Activated CD4-positive, alpha-beta T cell treated with anti-CD3 and anti-CD28 coated beads for 36 hours (primary cell): ENCODE measurements around the gene PIP4K2A. TPM values are rescaled to one million over a fixed set of nuclear protein-coding genes. Genes with fewer than 3 reads are reported as not detected.

Source experiments
- ATAC-seq: fragments of 200-7000 bp; cut with Tn5 transposase; one replicate; pipeline ENCODE4 v1.10.0; 2021; ENCODE audit warnings: mild to moderate bottlenecking, moderate library complexity
- CTCF ChIA-PET: fragments of 350-600 bp; sonication (Branson Sonifier 250); formaldehyde crosslinking; loops from one replicate; lab custom pipeline; 2021; ENCODE audit warnings: antibody characterized with exemption; lab: Charles Lee
- POLR2A ChIA-PET: fragments of 350-600 bp; sonication (Branson Sonifier 250); formaldehyde crosslinking; loops from one replicate; lab custom pipeline; 2021; ENCODE audit warnings: antibody characterized with exemption, inconsistent platforms; lab: Charles Lee
- DNase-seq: peaks from one replicate; pipeline ENCODE4 v3.0.0-alpha.2; 2020
- H3K27ac Mint-ChIP-seq: one replicate; pipeline ENCODE4 v1.8.0; 2021; ENCODE audit warnings: mixed read lengths
- H3K27me3 Mint-ChIP-seq: one replicate; pipeline ENCODE4 v1.8.0; 2021; ENCODE audit warnings: mixed read lengths
- H3K36me3 Mint-ChIP-seq: one replicate; pipeline ENCODE4 v1.8.0; 2021; ENCODE audit warnings: low read depth, mixed read lengths
- H3K4me1 Mint-ChIP-seq: one replicate; pipeline ENCODE4 v1.8.0; 2021; ENCODE audit warnings: mixed read lengths
- H3K4me3 Mint-ChIP-seq: one replicate; pipeline ENCODE4 v1.8.0; 2021; ENCODE audit warnings: mild to moderate bottlenecking, moderate library complexity, mixed read lengths
- H3K9me3 Mint-ChIP-seq: one replicate; pipeline ENCODE4 v1.8.0; 2021; ENCODE audit warnings: low read depth, mixed read lengths
- intact Hi-C, 2 experiments: fragments of 100-400 bp; cut with DNase I in 1 of 2; cut with micrococcal nuclease in 1 of 2; formaldehyde crosslinking; loops; one replicate each; pipeline versions ENCODE4 v1.14.2 to v1.15.1; 2022 to 2024; cut with DNase I, micrococcal nuclease
- total RNA-seq, 2 experiments: library from RNA; stranded (reverse); gene quantifications; one replicate each; pipeline ENCODE4 v1.2.3, GENCODE V29; 2021

PIP4K2A gene
- total RNA-seq, 2 experiments from 2014 or later = 105 to 108 TPM

GRCh38 chr10:22669163-22669711 is 45.1 kb downstream of the PIP4K2A start:
- no peak for DNase-seq
- Mint-ChIP-seq H3K27ac (peak overlapping the region; percentile 91), H3K9me3 (no peaks in the 10 kb centered on the region), H3K4me1 (peaks cover 85% of the 10 kb centered on the region), H3K4me3 (peak overlapping the region; percentile 54), H3K36me3 (no peaks in the 10 kb centered on the region), H3K27me3 (no peaks in the 10 kb centered on the region)
- ATAC-seq = peak; percentile 84
- POLR2A ChIA-PET = interaction anchor here (0.7 kb wide), 1 partner anchor 43 kb away, joined by 4 read pairs; no protein-coding TSS in a partner anchor
- intact Hi-C loops = loop anchor here (1.0 kb wide), 2 partner anchors 8 to 12 kb away; no protein-coding TSS in a partner anchor
- CTCF ChIA-PET = interaction anchor here (0.7 to 2.8 kb wide), 5 partner anchors 9 to 43 kb away, joined by 3 to 15 read pairs (median 3); no protein-coding TSS in a partner anchor

- peak overlapping the region; percentile 72 for H3K4me3 Mint-ChIP-seq
- POLR2A ChIA-PET = interaction anchor here (1.0 to 1.1 kb wide), 2 partner anchors 11 to 37 kb away, joined by 3 to 5 read pairs; no protein-coding TSS in a partner anchor
- no peaks in the 10 kb centered on the region for H3K9me3 Mint-ChIP-seq
- DNase-seq (no peak), ATAC-seq (no peak)
- peaks cover 80% of the 10 kb centered on the region for H3K4me1 Mint-ChIP-seq
- CTCF ChIA-PET = interaction anchor here (1.0 to 1.6 kb wide), 4 partner anchors 9 to 93 kb away, joined by 3 to 5 read pairs (median 3); no protein-coding TSS in a partner anchor
- no peaks in the 10 kb centered on the region for H3K27me3 Mint-ChIP-seq
- no peaks in the 10 kb centered on the region for H3K36me3 Mint-ChIP-seq
- intact Hi-C loops = no loop called here
- H3K27ac Mint-ChIP-seq = peak overlapping the region; percentile 94
Observed at GRCh38 chr10:22667093-22667480, 47.3 kb downstream of the PIP4K2A start.

GRCh38 chr10:22666287-22667092 is 47.9 kb downstream of the PIP4K2A start:
- H3K36me3 Mint-ChIP-seq = peaks cover 3% of the 10 kb centered on the region
- intact Hi-C loops = loop anchor here (1.0 kb wide), 3 partner anchors 8 to 15 kb away; no protein-coding TSS in a partner anchor
- ATAC-seq (peak; percentile 77), DNase-seq (peak; percentile 68)
- POLR2A ChIA-PET = interaction anchor here (1.0 to 1.1 kb wide), 2 partner anchors 11 to 37 kb away, joined by 3 to 5 read pairs; no protein-coding TSS in a partner anchor
- no peaks in the 10 kb centered on the region for H3K27me3 Mint-ChIP-seq
- CTCF ChIA-PET = interaction anchor here (1.0 to 1.6 kb wide), 5 partner anchors 10 to 92 kb away, joined by 3 read pairs; no protein-coding TSS in a partner anchor
- no peaks in the 10 kb centered on the region for H3K9me3 Mint-ChIP-seq
- H3K4me3 Mint-ChIP-seq = peak overlapping the region; percentile 72
- H3K27ac Mint-ChIP-seq = peak overlapping the region; percentile 94
- H3K4me1 Mint-ChIP-seq = peaks cover 80% of the 10 kb centered on the region

- CTCF ChIA-PET = interaction anchor here (1.0 to 1.7 kb wide), 5 partner anchors 8 to 47 kb away, joined by 3 read pairs; no protein-coding TSS in a partner anchor
Observed at GRCh38 chr10:22665329-22665728, 49.0 kb downstream of the PIP4K2A start.

GRCh38 chr10:22662733-22663330 is 51.5 kb downstream of the PIP4K2A start:
- intact Hi-C loops = no loop called here
- ATAC-seq = no peak
- ChIA-PET POLR2A (no interaction called here), CTCF (interaction anchor here (1.0 to 2.3 kb wide), 5 partner anchors 12 to 43 kb away, joined by 3 to 9 read pairs (median 4); no protein-coding TSS in a partner anchor)
- no peak for DNase-seq
- Mint-ChIP-seq H3K27ac (peak overlapping the region; percentile 60), H3K4me1 (peaks cover 84% of the 10 kb centered on the region), H3K36me3 (peaks cover 6% of the 10 kb centered on the region), H3K9me3 (no peaks in the 10 kb centered on the region), H3K4me3 (no peak overlapping the region), H3K27me3 (no peaks in the 10 kb centered on the region)

More at GRCh38 chr10:22665329-22665728, 49.0 kb downstream of the PIP4K2A start:
- Mint-ChIP-seq H3K27ac (no peak overlapping the region), H3K36me3 (peaks cover 5% of the 10 kb centered on the region), H3K9me3 (no peaks in the 10 kb centered on the region), H3K27me3 (no peaks in the 10 kb centered on the region), H3K4me3 (no peak overlapping the region), H3K4me1 (peaks cover 84% of the 10 kb centered on the region)
- ATAC-seq = no peak
- DNase-seq = no peak
- POLR2A ChIA-PET = no interaction called here
- intact Hi-C loops = no loop called here

GRCh38 chr10:22659866-22660265 is 54.5 kb downstream of the PIP4K2A start:
- intact Hi-C loops = loop anchor here (5.0 to 10.0 kb wide), 2 partner anchors 327 to 705 kb away; no protein-coding TSS in a partner anchor
- CTCF ChIA-PET = interaction anchor here (1.1 kb wide), 1 partner anchor 11 kb away, joined by 4 read pairs; no protein-coding TSS in a partner anchor
- Mint-ChIP-seq H3K4me3 (no peak overlapping the region), H3K9me3 (no peaks in the 10 kb centered on the region), H3K27ac (peak overlapping the region; percentile 70), H3K36me3 (peaks cover 13% of the 10 kb centered on the region), H3K4me1 (peaks cover 89% of the 10 kb centered on the region), H3K27me3 (no peaks in the 10 kb centered on the region)
- POLR2A ChIA-PET = no interaction called here
- ATAC-seq (no peak), DNase-seq (no peak)

GRCh38 chr10:22658745-22659410 is 55.5 kb downstream of the PIP4K2A start:
- ATAC-seq (no peak), DNase-seq (no peak)
- Mint-ChIP-seq H3K36me3 (peaks cover 13% of the 10 kb centered on the region), H3K4me3 (no peak overlapping the region), H3K27me3 (no peaks in the 10 kb centered on the region), H3K4me1 (peaks cover 93% of the 10 kb centered on the region), H3K27ac (peak overlapping the region; percentile 85), H3K9me3 (no peaks in the 10 kb centered on the region)
- POLR2A ChIA-PET = interaction anchor here (1.8 kb wide), 1 partner anchor 23 kb away, joined by 5 read pairs; no protein-coding TSS in a partner anchor
- CTCF ChIA-PET = interaction anchor here (0.6 to 2.9 kb wide), 7 partner anchors 9 to 54 kb away, joined by 3 to 14 read pairs (median 4); no protein-coding TSS in a partner anchor
- intact Hi-C loops = loop anchor here (1.0 to 10.0 kb wide), 4 partner anchors 7 to 706 kb away; partner anchors contain the start of gene PIP4K2A (in 1 of the 2)

- Mint-ChIP-seq H3K36me3 (peaks cover 19% of the 10 kb centered on the region), H3K4me1 (peaks cover 98% of the 10 kb centered on the region), H3K9me3 (no peaks in the 10 kb centered on the region), H3K27me3 (no peaks in the 10 kb centered on the region), H3K27ac (peak overlapping the region; percentile 85), H3K4me3 (peak overlapping the region; percentile 43)
- POLR2A ChIA-PET = interaction anchor here (0.6 to 1.8 kb wide), 3 partner anchors 8 to 87 kb away, joined by 3 to 7 read pairs (median 5); no protein-coding TSS in a partner anchor
- DNase-seq (no peak), ATAC-seq (no peak)
- CTCF ChIA-PET = interaction anchor here (0.6 to 2.9 kb wide), 6 partner anchors 9 to 55 kb away, joined by 3 to 14 read pairs (median 4); no protein-coding TSS in a partner anchor
- intact Hi-C loops = loop anchor here (1.0 to 10.0 kb wide), 4 partner anchors 9 to 707 kb away; partner anchors contain the start of gene PIP4K2A (in 1 of the 2)
Observed at GRCh38 chr10:22657566-22658225, 56.7 kb downstream of the PIP4K2A start.

- Mint-ChIP-seq H3K4me1 (peaks cover 98% of the 10 kb centered on the region), H3K36me3 (peaks cover 23% of the 10 kb centered on the region), H3K4me3 (peak overlapping the region; percentile 43), H3K9me3 (no peaks in the 10 kb centered on the region), H3K27me3 (no peaks in the 10 kb centered on the region), H3K27ac (peak overlapping the region; percentile 85)
- ChIA-PET POLR2A (interaction anchor here (0.6 kb wide), 1 partner anchor 46 kb away, joined by 4 read pairs; no protein-coding TSS in a partner anchor), CTCF (interaction anchor here (0.6 to 2.9 kb wide), 8 partner anchors 9 to 302 kb away, joined by 3 to 14 read pairs (median 4); no protein-coding TSS in a partner anchor)
- ATAC-seq (no peak), DNase-seq (no peak)
- intact Hi-C loops = loop anchor here (5.0 to 10.0 kb wide), 2 partner anchors 330 to 708 kb away; no protein-coding TSS in a partner anchor
Observed at GRCh38 chr10:22657024-22657423, 57.4 kb downstream of the PIP4K2A start.
